Measurements from ENCODE around the gene SHISA9.

GRCh38 chr16:13193721-13194120 lies 292.3 kb downstream of the SHISA9 start:
- TF ChIP-seq, protein P1, sequence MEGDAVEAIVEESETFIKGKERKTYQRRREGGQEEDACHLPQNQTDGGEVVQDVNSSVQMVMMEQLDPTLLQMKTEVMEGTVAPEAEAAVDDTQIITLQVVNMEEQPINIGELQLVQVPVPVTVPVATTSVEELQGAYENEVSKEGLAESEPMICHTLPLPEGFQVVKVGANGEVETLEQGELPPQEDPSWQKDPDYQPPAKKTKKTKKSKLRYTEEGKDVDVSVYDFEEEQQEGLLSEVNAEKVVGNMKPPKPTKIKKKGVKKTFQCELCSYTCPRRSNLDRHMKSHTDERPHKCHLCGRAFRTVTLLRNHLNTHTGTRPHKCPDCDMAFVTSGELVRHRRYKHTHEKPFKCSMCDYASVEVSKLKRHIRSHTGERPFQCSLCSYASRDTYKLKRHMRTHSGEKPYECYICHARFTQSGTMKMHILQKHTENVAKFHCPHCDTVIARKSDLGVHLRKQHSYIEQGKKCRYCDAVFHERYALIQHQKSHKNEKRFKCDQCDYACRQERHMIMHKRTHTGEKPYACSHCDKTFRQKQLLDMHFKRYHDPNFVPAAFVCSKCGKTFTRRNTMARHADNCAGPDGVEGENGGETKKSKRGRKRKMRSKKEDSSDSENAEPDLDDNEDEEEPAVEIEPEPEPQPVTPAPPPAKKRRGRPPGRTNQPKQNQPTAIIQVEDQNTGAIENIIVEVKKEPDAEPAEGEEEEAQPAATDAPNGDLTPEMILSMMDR (IDR thresholded peaks at IDR 0.05), result no peak
- no peak for TF ChIP-seq POLR2A (IDR thresholded peaks at IDR 0.05)
